ENCODE results near the gene ALKAL2.

GRCh38 chr2:332592-332991 is 44.7 kb upstream of the ALKAL2 start:
- no peak for TF ChIP-seq CTCF (IDR thresholded peaks at IDR 0.05)
- no peak for TF ChIP-seq POLR2A (IDR thresholded peaks at IDR 0.05)
- TF ChIP-seq EP300 (IDR thresholded peaks at IDR 0.05) = no peak
- TF ChIP-seq POLR2AphosphoS5 (IDR thresholded peaks at IDR 0.05) = no peak

Data from suprapubic skin (tissue), 4 donors.